Measurements from ENCODE around the gene KCNJ14.

DNA sequence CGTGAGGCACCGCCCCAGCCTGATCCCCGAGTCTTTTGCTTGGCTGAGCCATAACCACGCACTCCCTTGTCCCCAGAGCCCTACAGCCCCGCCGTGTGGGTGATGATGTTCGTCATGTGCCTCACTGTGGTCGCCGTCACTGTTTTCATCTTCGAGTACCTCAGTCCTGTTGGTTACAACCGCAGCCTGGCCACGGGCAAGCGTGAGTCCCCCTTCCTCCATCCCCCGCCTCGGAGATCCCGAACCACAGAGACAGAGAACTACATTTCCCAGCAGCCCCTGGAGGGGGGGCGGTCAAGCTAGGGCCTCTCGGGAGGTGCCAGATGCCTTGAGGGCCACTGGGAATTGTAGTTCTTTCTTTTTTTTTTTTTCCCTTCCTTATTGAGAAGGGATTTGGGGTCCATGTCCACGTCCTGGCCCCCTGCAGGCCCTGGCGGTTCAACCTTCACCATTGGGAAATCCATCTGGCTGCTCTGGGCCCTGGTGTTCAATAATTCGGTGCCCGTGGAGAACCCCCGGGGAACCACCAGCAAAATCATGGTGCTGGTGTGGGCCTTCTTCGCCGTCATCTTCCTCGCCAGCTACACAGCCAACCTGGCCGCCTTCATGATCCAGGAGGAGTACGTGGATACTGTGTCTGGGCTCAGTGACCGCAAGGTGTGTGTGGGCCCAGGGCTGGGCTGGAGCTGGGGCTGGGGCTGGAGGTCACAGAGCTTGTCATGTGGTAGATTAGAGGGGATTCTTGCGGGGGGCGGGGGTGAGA, 36.0 kb upstream of the KCNJ14 start:
- TF ChIP-seq EZH2 (IDR thresholded peaks at IDR 0.05; ENCODE audit: insufficient read depth, poor library complexity, severe bottlenecking) (no peak), EZH2phosphoT487 (IDR thresholded peaks at IDR 0.05; ENCODE audit: insufficient read depth, low read depth) (no peak)
